GM10847 (cell line): ENCODE measurements around the gene ADAMTSL3.

Experiments
- POLR2A ChIP-seq: IDR thresholded peaks from 2 replicates; pipeline ENCODE4 v1.6.1; 2011; ENCODE audit not compliant: insufficient read length; ENCODE audit errors: extremely low read depth

The ADAMTSL3 gene

DNA sequence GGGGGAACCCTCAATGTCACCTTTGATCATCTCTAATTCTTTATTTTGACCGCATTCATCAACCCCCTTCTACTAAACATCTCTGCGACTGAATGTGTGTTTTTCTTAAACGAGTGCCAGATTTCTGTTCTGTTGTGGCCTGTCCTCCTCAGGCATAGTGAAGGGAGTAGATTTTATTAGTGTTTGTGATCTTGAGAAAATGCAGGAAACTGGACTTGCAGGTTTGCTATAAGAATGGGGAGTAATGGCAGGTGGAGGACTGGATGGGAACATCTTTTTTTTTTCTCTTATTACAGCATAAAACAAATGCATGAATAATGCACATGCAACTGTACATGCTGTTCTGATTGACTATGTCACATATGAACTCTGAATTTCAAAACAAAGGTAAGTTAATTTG, 59.3 kb downstream of the ADAMTSL3 start:
- no peak for TF ChIP-seq POLR2A

DNA sequence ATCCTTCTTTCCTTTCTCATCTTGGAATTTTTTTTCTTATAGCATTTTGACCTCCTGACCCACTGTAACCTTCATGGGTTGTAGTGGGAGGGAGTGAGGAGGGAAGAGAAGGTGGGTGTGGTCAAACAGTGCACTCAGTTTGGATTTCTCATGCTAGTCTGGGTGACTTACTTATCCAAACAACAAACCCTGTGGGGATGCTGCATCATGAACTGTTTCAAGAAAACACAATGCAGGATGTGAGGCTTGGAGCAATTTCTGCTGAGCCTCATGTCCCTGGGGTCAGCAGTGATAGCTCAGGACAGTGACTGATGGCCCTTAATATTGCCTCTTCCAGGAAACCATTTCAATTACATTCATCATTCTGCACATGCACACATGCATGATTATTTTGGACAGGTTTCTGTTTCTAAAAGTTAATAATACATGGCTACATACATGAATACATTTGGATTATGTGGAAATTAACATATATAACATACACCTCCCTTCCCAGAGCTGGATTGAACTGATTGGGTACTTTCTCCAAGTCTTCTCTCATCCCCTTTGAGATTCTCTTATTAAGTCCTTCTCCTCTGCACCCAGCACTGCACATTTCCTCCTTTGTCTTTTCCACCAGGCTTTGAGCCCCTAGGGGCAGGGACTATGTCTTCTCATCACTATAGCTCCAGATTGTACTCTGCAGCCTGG, 61.2 kb downstream of the ADAMTSL3 start:
- no peak for TF ChIP-seq POLR2A

DNA sequence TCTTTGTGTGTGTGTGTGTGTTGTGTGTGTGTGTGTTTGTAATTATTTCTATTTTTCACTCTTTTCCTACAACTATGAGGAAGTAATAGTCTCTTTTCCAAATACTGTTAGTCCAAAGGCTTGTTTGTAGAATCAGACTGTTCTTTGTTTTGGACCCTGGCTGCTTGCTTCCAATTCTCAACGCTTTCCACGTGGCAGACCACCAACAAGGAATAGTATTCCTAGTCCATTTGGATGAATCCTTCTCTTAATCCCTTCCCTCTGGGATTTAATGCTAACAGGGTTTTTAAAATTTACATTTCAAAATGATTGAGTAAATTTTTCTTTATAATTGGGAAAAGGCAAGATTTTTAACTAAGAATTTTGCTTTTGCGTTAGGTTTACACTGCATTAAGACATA, 62.7 kb downstream of the ADAMTSL3 start:
- TF ChIP-seq POLR2A: no peak

DNA sequence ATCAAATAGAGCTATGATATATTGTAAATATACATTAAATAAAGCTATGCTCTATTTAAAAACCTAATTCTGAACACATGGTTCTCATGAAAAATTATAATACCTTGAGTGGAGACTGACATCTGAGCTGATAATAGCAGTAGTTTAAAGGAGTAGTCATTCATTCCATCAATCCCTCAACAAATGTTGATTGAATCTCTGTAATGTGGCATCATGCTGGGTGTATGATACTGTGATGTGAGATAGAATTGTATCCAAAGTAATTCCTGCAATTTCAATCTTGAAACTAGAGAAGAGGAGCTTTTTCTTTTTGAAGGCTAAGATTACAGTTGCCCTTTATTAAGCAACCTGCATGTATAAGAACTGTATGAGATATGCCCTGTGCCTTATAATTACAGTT, 63.1 kb downstream of the ADAMTSL3 start:
- TF ChIP-seq POLR2A: no peak

DNA sequence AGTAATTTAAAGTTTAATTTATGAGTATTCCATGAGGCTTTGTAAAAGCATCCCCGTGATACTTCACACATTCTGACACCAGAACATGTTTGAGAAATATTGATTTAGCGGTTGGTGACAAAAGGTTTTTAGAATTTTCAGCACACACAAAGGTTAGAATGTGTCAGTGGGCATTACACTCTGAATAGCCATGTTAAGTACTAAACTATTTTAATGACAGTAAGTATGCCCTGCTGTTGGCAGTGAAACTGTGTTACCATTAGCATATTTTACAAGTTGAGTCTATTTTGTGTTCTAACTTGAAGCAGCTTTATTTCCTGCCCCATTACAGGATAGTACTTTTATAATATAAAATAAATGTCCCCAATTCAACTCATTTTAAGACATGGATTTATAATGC, 66.5 kb downstream of the ADAMTSL3 start:
- no peak for TF ChIP-seq POLR2A

DNA sequence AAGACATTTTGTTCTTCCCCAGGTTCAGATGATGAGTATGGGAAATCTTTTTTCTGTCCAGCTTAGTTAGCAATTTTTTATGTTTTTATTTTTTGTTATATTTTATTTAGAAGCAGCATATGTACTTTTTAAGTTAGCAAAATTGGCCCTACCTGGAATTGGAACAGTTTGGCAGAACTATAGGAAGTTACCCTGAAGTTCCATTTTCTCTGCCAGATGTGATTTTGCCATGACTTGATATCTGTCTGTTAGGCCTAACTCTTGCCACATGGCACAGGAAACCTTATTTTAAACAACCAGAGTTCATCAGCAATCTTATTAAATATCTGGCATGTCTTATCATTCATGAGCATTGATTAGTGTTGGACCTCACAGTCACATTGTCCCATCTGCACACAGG, 67.1 kb downstream of the ADAMTSL3 start:
- TF ChIP-seq POLR2A: no peak

DNA sequence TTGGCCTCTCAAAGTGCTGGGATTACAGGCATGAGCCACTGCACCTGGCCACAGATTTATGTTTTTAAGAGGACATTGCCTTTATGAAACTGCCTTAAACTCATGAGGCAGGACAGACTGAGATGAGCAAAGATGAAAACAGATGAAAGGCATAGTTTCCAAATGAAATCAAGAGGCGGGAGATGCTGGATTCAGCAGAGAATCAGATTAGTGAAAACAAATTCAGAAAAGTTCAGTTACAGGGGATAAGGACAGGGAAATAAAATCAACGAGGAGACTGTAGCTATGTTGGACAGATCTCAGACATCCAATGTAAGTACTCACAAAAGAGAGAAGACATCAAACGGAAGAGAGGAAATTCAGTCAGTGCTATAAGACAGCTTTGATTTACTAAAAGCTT, 68.1 kb downstream of the ADAMTSL3 start:
- TF ChIP-seq POLR2A: no peak

DNA sequence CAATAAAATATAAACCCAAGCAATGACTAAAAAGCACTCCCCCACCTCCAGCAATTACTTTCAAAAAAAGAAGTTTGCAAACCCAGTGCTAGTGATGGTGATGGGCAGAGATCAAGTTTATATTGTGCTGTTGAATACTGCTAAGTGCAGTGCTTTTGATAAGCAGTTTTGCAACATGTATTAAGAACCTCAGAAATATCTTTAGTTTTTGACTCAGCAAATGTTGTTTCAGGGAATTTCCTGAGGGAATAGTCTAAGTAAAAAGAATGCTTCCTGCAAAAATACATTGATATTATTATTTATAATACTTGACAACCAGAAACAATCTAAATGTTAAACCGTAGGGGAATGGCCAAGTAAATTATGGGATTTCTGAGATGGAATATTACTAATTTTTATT, 69.3 kb downstream of the ADAMTSL3 start:
- no peak for TF ChIP-seq POLR2A

DNA sequence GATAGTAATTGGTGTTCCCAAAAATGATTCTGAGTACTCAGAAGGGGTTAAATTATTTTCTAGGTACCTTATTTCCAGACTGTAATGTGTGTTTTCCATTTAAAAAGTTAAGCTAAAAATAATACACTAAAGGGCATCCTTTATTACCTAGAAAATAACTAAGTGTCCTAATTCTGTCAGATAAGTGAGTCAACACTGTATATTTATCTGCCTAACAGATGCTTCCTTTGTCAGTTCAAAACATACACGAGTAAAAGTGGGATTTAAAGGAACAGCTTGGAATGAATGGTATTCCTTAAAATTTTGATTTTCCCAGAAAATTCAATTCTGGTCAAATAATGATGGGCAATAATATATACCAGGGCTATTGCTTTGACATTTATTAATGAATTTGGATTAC, 78.3 kb downstream of the ADAMTSL3 start:
- TF ChIP-seq POLR2A: no peak

DNA sequence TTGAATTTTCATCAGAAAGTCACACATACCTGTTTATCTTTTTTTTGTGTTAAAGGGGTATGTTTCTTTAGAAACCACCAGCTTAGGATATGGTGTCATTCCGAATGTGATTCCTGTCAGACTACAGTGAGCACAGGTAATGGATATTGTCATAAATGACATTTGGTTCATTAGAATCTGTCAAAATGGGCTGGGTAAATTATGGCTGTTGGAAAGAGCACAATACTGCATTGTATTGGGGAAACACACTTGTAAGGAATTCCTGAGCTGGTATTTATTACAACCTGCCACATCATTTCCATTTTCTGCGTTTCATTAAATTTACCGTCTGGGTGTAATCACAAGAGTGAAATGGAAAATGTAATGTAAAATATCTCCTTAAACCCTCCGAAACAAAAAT, 78.8 kb downstream of the ADAMTSL3 start:
- no peak for TF ChIP-seq POLR2A

DNA sequence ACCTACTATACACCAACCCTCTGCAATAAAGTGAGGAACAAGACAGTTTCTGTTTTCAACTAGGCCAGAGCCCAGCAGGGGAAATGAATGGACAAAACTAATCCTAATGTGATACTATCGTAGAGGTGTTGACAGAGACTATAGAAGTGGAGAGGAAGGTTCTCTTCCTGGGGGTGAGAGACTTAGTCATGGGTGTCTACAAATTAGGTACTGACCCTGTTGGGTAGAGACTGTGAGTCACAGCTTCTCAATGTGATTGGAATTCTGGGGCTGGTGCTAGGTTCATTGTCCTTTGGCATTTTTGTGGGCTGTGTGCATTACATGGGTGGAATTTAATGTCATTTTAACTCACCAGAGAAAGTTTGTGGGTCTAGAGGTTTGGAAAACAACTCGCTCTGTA, 79.3 kb downstream of the ADAMTSL3 start:
- TF ChIP-seq POLR2A: no peak

DNA sequence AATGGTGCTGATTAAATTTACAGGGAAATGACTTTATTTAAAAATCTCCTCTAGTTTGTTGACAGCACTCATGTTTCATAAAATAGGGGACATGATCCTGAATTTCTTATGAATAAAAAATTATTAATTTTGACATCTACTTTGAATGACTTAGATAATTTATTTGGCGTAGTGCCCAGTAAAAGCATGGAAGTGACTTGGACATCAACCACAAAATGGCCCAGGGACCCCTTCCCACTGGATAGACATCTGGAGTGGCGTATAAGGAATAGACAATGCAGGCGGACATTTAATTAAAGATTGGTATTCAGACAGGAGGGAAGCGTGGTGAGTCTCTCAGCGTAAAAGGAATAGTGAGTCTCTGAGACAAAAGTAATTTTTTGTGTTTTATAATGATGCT, 79.8 kb downstream of the ADAMTSL3 start:
- TF ChIP-seq POLR2A: no peak

DNA sequence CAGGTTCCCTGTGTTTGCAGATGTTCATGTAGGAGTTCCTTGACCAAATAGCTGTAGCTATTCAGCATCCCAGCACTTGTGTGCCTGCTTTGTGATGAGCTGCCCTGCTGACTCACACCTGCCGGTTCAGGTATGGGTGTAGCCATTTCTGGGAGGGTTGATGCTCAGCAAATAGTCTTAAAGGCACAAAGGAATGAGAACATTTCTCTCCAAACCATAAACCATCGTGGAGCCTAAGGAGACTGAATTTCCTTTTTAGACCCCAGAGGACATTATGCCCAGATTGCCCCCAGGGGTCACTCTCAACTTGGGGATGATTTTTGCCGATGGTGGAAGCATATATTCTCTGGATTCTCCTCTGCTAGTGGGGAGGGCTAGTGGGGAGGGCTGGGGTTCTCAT, 80.6 kb downstream of the ADAMTSL3 start:
- TF ChIP-seq POLR2A: no peak

DNA sequence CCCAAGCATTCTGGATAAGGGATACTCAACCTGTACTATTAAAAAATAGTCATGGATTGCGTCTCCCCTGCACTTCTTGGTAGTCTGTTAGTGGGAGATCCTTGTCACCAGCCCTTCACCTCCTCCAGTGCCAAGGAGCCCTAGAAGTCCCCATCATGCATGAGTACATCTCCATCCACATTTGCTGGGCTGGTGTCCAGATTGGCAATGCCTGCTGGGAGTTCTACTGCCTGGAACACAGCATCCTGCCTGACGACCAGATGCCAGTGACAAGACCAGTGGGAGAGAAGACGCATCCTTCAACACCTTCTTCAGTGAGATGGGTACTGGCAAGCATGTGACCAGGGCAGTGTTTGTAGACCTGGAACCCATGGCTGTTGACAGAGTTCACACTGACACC, 85.7 kb downstream of the ADAMTSL3 start:
- no peak for TF ChIP-seq POLR2A

DNA sequence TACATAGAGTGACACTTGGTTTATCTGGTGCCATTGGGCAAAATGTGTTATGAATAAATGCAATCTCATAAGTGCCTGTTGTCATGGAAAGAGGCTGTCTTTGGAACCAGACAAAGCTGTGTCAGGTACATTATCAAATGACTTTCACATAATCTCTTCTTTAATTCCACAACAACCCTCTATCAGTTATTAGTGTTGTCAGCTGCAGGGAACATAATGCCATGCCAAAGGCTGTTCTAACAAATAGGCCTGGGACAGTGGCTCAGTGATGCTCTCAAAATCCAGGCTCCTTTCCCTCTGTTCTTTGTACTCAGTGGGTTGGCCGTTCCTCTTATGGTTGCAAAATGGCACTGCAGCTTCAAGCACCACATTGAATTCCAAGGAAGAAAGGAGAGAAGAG, 91.8 kb downstream of the ADAMTSL3 start:
- no peak for TF ChIP-seq POLR2A

DNA sequence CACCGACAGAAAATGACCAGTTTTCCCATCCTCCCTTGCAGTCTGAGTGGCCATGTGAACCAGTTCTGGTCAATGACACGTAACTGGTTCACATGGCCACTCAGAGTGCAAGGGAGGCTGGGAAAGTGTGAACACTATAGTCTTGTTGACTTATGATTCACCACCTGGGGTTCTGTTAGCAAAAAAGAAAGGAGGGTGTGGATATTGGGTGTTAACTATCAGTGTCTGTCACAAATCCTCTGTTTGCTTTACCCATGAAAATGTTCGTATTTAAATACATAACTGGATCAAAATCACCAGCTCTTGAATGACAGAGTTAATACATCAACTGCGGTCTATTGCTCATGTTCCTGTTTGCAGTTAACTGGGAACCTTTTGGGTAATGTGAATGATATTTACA, 92.3 kb downstream of the ADAMTSL3 start:
- no peak for TF ChIP-seq POLR2A

DNA sequence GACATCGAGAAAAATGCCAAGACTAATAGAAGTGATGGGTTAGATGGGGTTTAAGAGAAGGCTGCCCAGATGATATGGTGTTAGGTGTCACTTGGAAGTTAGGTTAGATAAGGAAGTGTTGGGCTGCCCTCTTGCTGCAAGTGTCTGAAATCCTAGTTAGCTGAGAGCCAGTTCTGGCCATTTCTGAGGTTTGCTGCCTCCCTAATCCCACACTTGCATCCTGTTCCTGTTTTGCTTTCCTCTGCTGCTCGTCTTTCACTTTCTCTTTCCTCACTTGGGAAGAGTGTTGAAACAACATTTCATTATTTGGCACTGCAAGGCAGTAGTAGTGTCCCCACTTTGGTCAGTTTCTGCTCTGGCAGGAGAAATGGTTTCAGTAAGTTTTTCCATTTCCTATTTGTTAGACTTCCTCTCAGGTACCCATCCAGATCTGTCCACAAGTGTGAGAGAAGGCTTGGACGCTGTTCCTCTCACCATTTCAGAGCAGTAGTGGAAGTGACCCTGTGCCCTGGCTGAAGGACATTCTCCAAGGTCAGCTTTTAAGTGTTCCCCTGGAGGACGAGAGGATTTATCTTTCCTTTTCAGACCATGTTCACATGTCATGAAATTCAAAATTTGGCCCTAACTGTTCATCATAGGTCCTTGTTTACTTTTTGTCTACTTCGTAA, 93.3 kb downstream of the ADAMTSL3 start:
- no peak for TF ChIP-seq POLR2A
